Measurements from ENCODE around the gene NT5DC4. TPM values are rescaled to one million over a fixed set of nuclear protein-coding genes. Genes with fewer than 3 reads are reported as not detected.

NT5DC4 gene
- total RNA-seq, 2 donors from 2014 or later: not detected

DNA sequence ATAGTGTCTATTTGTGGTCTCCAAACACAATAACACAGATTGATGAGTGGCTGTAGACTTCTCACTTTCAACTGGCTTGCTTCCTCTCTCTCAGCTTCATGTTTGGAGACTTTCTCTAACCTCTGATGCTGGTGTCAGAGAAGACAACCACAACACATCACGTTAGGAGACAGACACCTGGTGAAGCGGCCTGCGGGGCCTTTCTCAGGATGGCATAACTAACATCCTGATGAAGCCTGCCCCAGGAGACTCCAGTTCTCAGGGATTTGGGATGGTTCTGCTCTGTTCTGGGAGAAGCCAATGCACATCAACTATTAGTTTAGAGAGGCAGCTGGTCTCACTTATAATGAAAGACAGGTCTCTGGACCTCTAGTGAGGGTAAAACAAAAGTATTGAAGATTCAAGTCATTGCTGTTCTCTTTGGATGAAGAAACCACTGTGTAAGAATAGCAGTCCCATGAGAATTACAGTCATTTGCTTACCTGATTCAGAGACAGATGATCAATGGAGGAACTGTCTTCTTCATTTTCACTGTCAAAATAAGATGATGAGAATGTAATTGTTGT is 61.5 kb downstream of the NT5DC4 start:
- TF ChIP-seq, protein P1, sequence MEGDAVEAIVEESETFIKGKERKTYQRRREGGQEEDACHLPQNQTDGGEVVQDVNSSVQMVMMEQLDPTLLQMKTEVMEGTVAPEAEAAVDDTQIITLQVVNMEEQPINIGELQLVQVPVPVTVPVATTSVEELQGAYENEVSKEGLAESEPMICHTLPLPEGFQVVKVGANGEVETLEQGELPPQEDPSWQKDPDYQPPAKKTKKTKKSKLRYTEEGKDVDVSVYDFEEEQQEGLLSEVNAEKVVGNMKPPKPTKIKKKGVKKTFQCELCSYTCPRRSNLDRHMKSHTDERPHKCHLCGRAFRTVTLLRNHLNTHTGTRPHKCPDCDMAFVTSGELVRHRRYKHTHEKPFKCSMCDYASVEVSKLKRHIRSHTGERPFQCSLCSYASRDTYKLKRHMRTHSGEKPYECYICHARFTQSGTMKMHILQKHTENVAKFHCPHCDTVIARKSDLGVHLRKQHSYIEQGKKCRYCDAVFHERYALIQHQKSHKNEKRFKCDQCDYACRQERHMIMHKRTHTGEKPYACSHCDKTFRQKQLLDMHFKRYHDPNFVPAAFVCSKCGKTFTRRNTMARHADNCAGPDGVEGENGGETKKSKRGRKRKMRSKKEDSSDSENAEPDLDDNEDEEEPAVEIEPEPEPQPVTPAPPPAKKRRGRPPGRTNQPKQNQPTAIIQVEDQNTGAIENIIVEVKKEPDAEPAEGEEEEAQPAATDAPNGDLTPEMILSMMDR (conservative IDR thresholded peaks at IDR 0.05): no peak
- Mint-ChIP-seq H3K27ac (no peak overlapping the region), H3K4me3 (no peak overlapping the region), H3K27me3 (ENCODE audit: insufficient read depth) (no peaks in the 10 kb centered on the region), H3K4me1 (peaks cover 19% of the 10 kb centered on the region), H3K36me3 (ENCODE audit: low read depth) (peaks cover 3% of the 10 kb centered on the region), H3K9me3 (no peaks in the 10 kb centered on the region)
- Histone ChIP-seq H3K27ac (ENCODE audit: low read depth, low read length) (no peak overlapping the region), H3K27me3 (ENCODE audit: control insufficient read depth, insufficient read depth, low read length, poor library complexity, severe bottlenecking) (no peaks in the 10 kb centered on the region), H3K9me3 (ENCODE audit: control insufficient read depth, low read length) (no peaks in the 10 kb centered on the region), H3K36me3 (ENCODE audit: control insufficient read depth, insufficient read depth, low read length) (no peaks in the 10 kb centered on the region), H3K4me3 (ENCODE audit: low read length) (no peak overlapping the region), H3K9ac (ENCODE audit: extremely low read depth, low read length, poor library complexity, severe bottlenecking) (no peak overlapping the region), H3K4me1 (ENCODE audit: control insufficient read depth, insufficient read depth, low read length) (peaks cover 4% of the 10 kb centered on the region)
- no peak for DNase-seq
- 60 to 81% methylated on average over 1 to 3 of the region's 3 CpGs for WGBS, 2 experiments (ENCODE audit: insufficient coverage in 1 of 2, insufficient read length in 1 of 2)

DNA sequence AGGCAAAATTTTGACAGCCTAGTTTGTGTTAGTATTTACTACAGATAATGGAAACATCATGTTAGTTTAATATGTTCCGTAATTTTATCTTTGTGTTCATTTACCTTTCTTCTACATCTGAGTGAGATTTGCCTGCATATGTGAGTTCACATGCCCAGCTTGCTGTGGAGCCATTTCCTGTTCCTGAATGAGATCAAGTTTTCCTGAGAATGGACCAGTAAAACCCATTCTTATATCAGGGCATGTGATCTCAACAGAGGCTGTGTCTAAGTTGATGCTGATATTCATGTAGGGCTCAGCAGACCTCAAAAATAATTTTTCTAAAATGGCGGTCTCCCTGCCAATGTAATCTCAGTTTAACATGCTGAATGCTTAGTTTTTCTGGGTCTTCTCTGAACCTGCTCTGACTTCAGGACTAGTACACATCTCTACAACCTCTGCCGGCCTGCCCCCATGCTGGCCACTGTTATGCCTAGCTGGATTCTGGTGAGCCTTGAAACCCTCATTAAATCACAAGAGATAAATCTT is 62.4 kb downstream of the NT5DC4 start:
- H3K9ac ChIP-seq (ENCODE audit: extremely low read depth, low read length, poor library complexity, severe bottlenecking): no peak overlapping the region
- peaks cover 19% of the 10 kb centered on the region for H3K4me1 Mint-ChIP-seq
- no peaks in the 10 kb centered on the region for H3K9me3 Mint-ChIP-seq
- TF ChIP-seq, protein P1 (conservative IDR thresholded peaks at IDR 0.05): no peak
- 91 to 94% methylated on average over 2 to 3 of the region's 3 CpGs for WGBS, 2 experiments (ENCODE audit: insufficient coverage in 1 of 2, insufficient read length in 1 of 2)
- no peak for DNase-seq
- H3K27ac ChIP-seq (ENCODE audit: low read depth, low read length): no peak overlapping the region
- H3K27me3 ChIP-seq (ENCODE audit: control insufficient read depth, insufficient read depth, low read length, poor library complexity, severe bottlenecking): no peaks in the 10 kb centered on the region
- H3K36me3 ChIP-seq (ENCODE audit: control insufficient read depth, insufficient read depth, low read length): no peaks in the 10 kb centered on the region
- H3K27ac Mint-ChIP-seq: no peak overlapping the region
- no peak overlapping the region for H3K4me3 Mint-ChIP-seq
- peaks cover 4% of the 10 kb centered on the region for H3K4me1 ChIP-seq (ENCODE audit: control insufficient read depth, insufficient read depth, low read length)
- no peaks in the 10 kb centered on the region for H3K27me3 Mint-ChIP-seq (ENCODE audit: insufficient read depth)
- H3K36me3 Mint-ChIP-seq (ENCODE audit: low read depth): no peaks in the 10 kb centered on the region
- H3K4me3 ChIP-seq (ENCODE audit: low read length): peak overlapping the region; percentile 69
- no peaks in the 10 kb centered on the region for H3K9me3 ChIP-seq (ENCODE audit: control insufficient read depth, low read length)

DNA sequence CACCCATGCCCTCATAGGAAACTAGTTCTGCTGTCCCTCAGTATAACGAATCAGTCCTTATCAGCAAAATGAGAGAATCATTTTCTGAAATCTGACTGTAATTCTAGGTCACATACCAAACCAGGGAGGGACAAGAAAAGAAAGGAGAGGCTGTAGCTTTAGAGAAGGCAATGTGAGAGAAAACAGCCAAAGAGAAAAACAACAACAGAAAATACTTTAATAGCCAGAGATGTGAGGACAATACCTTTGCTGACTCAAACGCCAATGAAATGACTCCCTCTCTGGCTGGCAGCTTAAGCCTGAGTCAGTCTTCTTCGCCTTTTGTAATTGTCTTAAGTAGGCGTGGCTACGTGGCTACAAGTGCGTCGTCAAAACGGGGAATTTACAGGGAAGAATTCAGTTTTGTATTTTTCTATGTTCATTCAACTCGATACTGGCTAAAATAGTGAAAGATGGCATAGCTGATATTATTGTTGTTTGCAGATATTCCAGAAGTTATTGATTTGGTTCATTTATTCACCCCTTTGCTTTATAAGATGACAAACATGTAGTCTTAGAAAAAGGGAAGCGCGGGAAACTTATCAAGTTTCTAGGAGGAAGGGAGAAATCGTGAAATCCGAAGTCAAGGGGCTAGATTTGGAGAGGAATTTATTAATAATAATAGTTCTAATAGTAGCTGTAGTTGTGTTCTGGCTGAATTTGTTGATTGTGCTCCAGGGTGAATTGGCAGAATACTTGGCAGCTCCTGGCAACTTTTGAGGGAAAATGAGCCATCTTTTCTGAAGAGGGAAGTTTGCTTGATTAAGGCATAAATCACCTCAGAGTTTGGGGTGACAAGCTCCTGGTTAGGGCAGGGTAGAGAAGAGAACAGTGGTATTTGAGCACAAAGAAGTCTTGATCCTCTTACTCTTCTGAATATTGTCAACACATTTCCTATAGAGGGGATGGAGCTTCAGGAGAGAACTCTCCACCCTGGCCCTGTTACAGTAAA is 63.7 kb downstream of the NT5DC4 start, which contains the start of gene IL1A:
Gene IL1A (minus strand): TSS at position 295 of the 991 bp plus-strand sequence. CDS start 723 bp downstream, outside the sequence.
- no peak within 1 kb of the TSS for H3K9ac ChIP-seq (ENCODE audit: extremely low read depth, low read length, poor library complexity, severe bottlenecking)

More for the DNA sequence above, 63.7 kb downstream of the NT5DC4 start, which contains the start of gene IL1A:
- H3K4me3 Mint-ChIP-seq: peak within 1 kb of the TSS; percentile 22
- Histone ChIP-seq H3K27me3 (ENCODE audit: control insufficient read depth, insufficient read depth, low read length, poor library complexity, severe bottlenecking) (no peaks in the 10 kb centered on the region), H3K36me3 (ENCODE audit: control insufficient read depth, insufficient read depth, low read length) (no peaks in the 10 kb centered on the region), H3K4me3 (ENCODE audit: low read length) (peak within 1 kb of the TSS; percentile 69), H3K27ac (ENCODE audit: low read depth, low read length) (no peak within 1 kb of the TSS), H3K9me3 (ENCODE audit: control insufficient read depth, low read length) (no peaks in the 10 kb centered on the region), H3K4me1 (ENCODE audit: control insufficient read depth, insufficient read depth, low read length) (peaks cover 4% of the 10 kb centered on the region)
- TF ChIP-seq, protein P1 (conservative IDR thresholded peaks at IDR 0.05): no peak
- H3K9me3 Mint-ChIP-seq: no peaks in the 10 kb centered on the region
- 28% methylated on average over 11 to 13 of the region's 13 CpGs for WGBS, 2 experiments (ENCODE audit: insufficient coverage in 1 of 2, insufficient read length in 1 of 2)
- peak; percentile 72 for DNase-seq
- H3K27me3 Mint-ChIP-seq (ENCODE audit: insufficient read depth): no peaks in the 10 kb centered on the region
- peaks cover 19% of the 10 kb centered on the region for H3K4me1 Mint-ChIP-seq
- peak within 1 kb of the TSS; percentile 74 for H3K27ac Mint-ChIP-seq
- H3K36me3 Mint-ChIP-seq (ENCODE audit: low read depth): no peaks in the 10 kb centered on the region
